ENCODE results near the gene GSG1L. TPM values are rescaled to one million over a fixed set of nuclear protein-coding genes. Genes with fewer than 3 reads are reported as not detected.

The GSG1L gene
- polyA plus RNA-seq, 3 donors, result 0.35 to 0.75 (median 0.48) TPM

DNA sequence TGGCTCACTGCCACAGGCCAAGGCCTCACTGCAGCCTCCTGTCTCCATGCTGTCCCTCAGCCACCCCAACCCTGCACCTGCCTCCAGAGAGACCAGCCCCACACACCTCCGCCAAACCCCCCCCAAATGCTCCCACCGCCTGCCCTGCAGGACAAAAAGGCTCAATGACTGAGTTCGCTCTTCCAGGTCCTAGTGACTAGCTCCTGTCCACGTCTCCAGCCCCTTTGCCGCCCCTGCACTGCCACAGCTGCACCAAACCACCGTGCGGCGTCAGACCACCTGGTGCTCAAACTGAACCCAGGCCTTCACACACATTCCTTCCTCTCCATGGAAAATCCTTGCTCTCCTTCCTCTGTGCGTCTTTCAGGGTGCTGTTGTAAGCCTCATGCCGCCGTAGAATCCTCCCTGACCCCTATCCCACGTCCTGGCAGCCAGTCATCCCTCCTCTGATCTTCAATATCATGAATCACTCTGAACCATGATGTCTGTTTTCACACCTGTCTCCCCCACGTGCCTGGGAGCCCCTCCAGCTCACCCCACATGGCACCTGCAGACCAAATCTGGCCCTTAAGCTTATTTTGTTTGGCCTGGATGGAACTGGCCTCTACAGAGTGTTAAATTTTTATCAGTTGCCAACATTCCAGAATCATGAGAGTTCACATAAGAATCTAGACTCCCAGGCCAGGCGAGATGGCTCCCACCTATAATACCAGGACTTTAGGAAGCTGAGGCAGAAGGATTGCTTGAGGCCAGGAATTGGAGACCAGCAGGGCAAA, 4.3 kb upstream of the GSG1L start:
- DNase-seq (ENCODE audit: low read depth in 3 of 3, low spot score in 2 of 3), result no peak

DNA sequence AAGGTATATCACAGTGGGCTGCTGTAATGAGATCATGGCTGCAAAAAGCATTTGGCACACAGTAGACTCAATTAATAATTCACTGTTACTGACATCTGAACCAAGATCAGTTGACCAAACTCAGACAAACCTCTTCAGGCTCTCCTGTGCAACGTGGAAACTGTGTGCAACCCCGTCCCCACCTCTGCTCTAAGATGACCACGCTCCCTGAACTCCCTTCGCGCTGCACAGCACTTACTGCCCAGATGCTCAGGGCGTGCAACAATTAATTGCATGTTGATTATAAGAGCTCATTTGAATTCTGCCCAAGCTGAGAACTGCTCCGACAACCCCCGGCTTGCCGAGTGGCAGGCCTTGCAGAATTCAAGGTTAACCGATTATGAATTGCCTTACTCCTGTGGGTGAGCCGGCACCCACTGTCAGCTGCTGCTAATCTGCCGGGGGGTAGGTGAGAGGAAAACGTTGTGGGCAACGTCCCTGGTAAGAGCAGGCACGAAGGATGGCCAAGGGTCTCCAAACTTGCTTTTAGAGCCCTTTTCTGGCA, 1.3 kb upstream of the GSG1L start:
- no peak for DNase-seq (ENCODE audit: low read depth in 3 of 3, low spot score in 2 of 3)

GRCh38 chr16:28064150-28064549, 636 bp upstream of the GSG1L start:
- no peak for DNase-seq (ENCODE audit: low read depth in 3 of 3, low spot score in 2 of 3)

- no peak for DNase-seq (ENCODE audit: low read depth in 3 of 3, low spot score in 2 of 3)
These were observed 530 bp downstream of the GSG1L start for GRCh38 chr16:28062847-28063521.

DNA sequence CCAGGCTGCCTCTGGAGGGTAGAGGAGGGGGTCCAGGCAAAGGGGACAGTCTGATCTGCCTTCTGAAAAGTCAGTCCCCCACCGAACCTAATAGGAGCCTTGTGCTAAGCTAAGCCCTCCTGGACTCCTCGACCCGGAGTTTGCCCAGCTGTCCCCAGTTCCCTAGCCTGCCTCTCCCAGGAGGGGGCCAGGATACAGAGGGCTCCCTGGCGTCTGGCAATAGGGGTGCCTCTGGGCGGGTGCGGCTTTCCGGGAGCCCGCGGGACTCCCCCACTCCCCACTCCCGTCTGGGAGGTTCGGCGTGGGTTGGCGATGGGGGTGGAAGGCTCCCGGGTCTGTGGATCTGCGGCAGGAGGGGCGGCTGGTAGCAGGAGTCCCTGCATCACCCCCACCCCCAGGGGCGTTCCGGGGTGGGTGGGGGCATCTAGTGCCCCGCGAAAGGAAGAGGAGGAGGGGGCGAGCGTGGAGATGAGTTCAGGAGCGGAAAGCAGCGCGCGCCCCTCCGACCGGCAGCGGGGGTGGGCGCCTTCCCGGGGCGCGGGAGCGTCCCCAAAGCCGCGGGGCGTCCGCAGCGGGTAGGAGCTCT, 1.2 kb downstream of the GSG1L start:
- no peak for DNase-seq (ENCODE audit: low read depth in 3 of 3, low spot score in 2 of 3)

- no peak for DNase-seq (ENCODE audit: low read depth in 3 of 3, low spot score in 2 of 3)
These were observed 2.0 kb downstream of the GSG1L start for GRCh38 chr16:28061352-28062101.

DNA sequence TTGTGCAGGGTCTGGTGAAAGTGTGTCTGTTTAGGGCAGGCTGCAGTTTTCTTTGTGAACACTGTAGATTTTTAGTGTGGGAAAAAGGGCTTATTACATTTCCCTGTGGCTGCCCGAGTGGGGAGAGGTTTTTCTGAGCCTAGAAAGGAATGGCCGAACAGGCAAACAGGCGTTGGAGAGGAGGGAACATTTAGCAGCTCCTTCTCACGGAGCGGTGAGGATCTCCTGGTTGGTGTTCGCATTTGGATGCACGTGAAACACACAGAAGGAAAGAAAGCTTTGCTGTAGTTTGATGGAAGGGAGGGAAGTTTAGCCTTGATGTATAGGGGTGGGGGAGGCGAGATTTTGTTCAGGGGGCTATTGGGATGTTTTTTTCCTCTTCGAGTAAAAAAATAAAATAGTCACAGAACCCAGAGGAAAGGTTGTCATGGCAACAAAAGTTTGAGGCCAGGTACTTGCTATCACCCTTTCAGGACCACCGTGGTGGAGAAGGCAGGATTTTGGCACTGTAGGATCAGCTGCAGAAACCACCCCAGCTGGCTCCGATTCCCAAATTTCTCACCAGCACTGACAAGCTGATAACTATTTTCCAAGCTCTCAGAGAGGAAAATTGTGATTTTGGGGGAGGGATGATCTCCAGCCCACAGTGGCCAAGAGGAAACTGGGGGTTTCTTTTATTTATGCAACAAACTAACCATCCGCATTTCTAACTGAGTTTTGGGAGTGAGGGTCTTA, 3.5 kb downstream of the GSG1L start:
- DNase-seq (ENCODE audit: low read depth in 3 of 3, low spot score in 2 of 3), result no peak

GRCh38 chr16:28058839-28059589, 4.5 kb downstream of the GSG1L start:
- no peak for DNase-seq (ENCODE audit: low read depth in 3 of 3, low spot score in 2 of 3)

GRCh38 chr16:28057949-28058348, 5.6 kb downstream of the GSG1L start:
- no peak for DNase-seq (ENCODE audit: low read depth in 3 of 3, low spot score in 2 of 3)

GRCh38 chr16:28053461-28053860, 10.1 kb downstream of the GSG1L start:
- no peak for DNase-seq (ENCODE audit: low read depth in 3 of 3, low spot score in 2 of 3)

- DNase-seq (ENCODE audit: low read depth in 3 of 3, low spot score in 2 of 3), result no peak
These were observed 11.0 kb downstream of the GSG1L start for GRCh38 chr16:28052274-28053128.

GRCh38 chr16:28051486-28051885, 12.0 kb downstream of the GSG1L start:
- DNase-seq (ENCODE audit: low read depth in 3 of 3, low spot score in 2 of 3), result no peak

DNA sequence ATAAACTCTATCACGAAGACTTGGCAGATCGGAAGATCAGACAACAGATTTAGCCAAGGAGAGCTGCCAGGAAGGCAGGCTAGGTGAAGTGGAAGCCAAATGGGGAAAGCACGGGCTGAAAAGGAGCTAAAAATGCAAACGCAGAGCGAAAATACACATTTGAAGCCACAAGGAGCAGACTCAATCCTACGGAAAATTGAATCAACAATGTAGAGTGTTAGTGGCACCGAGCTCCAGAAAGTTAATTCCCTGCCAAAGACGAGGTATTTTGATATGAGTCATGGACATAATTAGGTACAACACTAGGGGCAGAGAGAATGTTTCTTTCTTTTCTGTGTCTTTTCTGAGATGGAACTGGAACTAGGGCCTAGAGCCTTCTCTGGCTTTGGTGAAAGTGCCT, 20.7 kb downstream of the GSG1L start:
- no peak for DNase-seq (ENCODE audit: low read depth in 3 of 3, low spot score in 2 of 3)

- DNase-seq (ENCODE audit: low read depth in 3 of 3, low spot score in 2 of 3), result no peak
These were observed 21.9 kb downstream of the GSG1L start for GRCh38 chr16:28041615-28042014.

DNA sequence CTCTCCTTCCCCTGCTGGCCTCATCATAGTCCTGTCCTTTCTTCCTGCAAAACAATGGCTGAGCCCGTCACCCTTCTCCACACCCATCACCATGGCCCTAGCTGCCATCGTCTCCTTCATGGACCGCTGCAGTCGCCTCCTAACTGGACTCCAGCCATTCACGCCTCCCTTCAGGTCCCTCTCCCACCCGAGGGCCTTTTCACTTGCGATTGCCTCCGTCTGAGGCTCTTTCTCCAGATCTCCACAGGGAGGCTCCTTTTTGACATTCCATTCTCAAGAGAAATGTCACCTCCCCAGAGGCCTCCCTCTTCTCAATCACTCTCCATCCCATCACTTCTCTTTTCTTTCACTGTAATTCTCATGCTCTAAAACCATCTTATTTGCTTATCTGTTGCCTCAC, 23.5 kb downstream of the GSG1L start:
- no peak for DNase-seq (ENCODE audit: low read depth in 3 of 3, low spot score in 2 of 3)

DNA sequence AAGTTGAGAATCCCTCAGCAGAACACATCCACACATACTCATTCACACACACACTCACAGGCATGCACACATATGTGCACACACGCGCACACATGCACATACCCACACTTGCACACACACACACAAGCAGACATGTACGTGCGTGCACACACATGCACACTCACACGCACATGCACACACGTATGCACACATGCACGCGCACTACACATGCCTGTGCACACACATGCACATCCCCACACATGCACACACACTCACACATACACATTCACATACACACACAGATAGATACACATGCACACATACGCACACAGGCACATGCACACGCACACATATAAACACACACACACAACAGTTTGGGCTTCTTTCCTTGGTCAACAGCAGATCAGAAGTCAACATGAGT, 24.0 kb downstream of the GSG1L start:
- no peak for DNase-seq (ENCODE audit: low read depth in 3 of 3, low spot score in 2 of 3)

GRCh38 chr16:28038409-28038808, 25.1 kb downstream of the GSG1L start:
- no peak for DNase-seq (ENCODE audit: low read depth in 3 of 3, low spot score in 2 of 3)

- no peak for DNase-seq (ENCODE audit: low read depth in 3 of 3, low spot score in 2 of 3)
These were observed 27.6 kb downstream of the GSG1L start for GRCh38 chr16:28035866-28036393.

Data from right renal cortex interstitium (tissue), 3 donors.